RWPE2 (cell line): ENCODE data around the gene CDH16.

Source experiments
- ATAC-seq: fragments of 200-7000 bp; cut with Tn5 transposase; 3 replicates; pipeline ENCODE4 v1.9.1; 2021; ENCODE audit warnings: low read depth
- DNase-seq: peaks from one replicate; pipeline ENCODE4 v3.0.0-alpha.2; 2020; ENCODE audit warnings: low spot score
- H3K27ac ChIP-seq: fragments of 450-650 bp; 2 replicates; pipeline ENCODE4 v1.5.1; 2017; ENCODE audit warnings: mild to moderate bottlenecking; ENCODE audit not compliant: poor library complexity, severe bottlenecking
- H3K27me3 ChIP-seq: fragments of 250-450 bp; sonication (Bioruptor Pico); 2 replicates; pipeline ENCODE4 v1.5.1; 2021; ENCODE audit warnings: mild to moderate bottlenecking, moderate library complexity; ENCODE audit not compliant: insufficient read depth, poor library complexity, severe bottlenecking
- H3K36me3 ChIP-seq: fragments of 250-450 bp; sonication (Bioruptor Pico); 2 replicates; pipeline ENCODE4 v1.5.1; 2020; ENCODE audit warnings: low read depth, mild to moderate bottlenecking, moderate library complexity
- H3K4me1 ChIP-seq: fragments of 250-450 bp; sonication (Bioruptor Pico); 2 replicates; pipeline ENCODE4 v1.5.1; 2021; ENCODE audit warnings: mild to moderate bottlenecking, moderate library complexity; ENCODE audit not compliant: insufficient read depth, poor library complexity, severe bottlenecking
- H3K4me3 ChIP-seq: fragments of 250-450 bp; sonication (Bioruptor Pico); 2 replicates; pipeline ENCODE4 v1.5.1; 2021; ENCODE audit warnings: mild to moderate bottlenecking, moderate library complexity; ENCODE audit not compliant: severe bottlenecking
- H3K9me3 ChIP-seq: fragments of 250-450 bp; sonication (Bioruptor Pico); 2 replicates; pipeline ENCODE4 v1.5.1; 2021; ENCODE audit warnings: mild to moderate bottlenecking, moderate library complexity; ENCODE audit not compliant: severe bottlenecking
- TF ChIP-seq, protein P1 (sequence below): fragments of 450-650 bp; IDR thresholded peaks from one replicate; pipeline ENCODE4 v1.5.1; 2017; ENCODE audit warnings: mild to moderate bottlenecking, moderate library complexity; ENCODE audit not compliant: poor library complexity, severe bottlenecking

Gene CDH16

DNA sequence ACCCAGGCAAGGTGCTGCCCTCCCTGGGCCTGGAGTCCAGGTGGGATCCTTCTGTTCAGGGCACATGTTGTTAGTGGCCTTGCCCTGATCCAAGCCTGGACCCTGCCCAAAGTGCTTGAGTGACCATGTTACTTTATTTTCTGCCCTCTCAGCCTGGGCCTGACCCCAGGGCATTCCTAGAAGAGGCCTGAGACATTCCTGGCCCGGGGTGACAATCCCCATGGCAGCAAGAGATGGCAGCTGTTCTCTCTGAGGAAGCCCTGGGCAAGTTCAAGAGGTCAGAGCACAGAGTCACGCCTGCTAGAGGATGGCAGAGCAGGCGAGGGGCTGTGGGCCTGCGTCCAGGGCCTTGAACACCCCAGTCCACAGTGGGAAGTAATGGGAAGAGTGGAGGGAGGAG, 5.0 kb downstream of the CDH16 start:
- H3K36me3 ChIP-seq = no peaks in the 10 kb centered on the region
- no peak overlapping the region for H3K27ac ChIP-seq
- ATAC-seq = no peak
- no peaks in the 10 kb centered on the region for H3K9me3 ChIP-seq
- no peak for DNase-seq
- H3K4me3 ChIP-seq = no peak overlapping the region
- TF ChIP-seq, protein P1, sequence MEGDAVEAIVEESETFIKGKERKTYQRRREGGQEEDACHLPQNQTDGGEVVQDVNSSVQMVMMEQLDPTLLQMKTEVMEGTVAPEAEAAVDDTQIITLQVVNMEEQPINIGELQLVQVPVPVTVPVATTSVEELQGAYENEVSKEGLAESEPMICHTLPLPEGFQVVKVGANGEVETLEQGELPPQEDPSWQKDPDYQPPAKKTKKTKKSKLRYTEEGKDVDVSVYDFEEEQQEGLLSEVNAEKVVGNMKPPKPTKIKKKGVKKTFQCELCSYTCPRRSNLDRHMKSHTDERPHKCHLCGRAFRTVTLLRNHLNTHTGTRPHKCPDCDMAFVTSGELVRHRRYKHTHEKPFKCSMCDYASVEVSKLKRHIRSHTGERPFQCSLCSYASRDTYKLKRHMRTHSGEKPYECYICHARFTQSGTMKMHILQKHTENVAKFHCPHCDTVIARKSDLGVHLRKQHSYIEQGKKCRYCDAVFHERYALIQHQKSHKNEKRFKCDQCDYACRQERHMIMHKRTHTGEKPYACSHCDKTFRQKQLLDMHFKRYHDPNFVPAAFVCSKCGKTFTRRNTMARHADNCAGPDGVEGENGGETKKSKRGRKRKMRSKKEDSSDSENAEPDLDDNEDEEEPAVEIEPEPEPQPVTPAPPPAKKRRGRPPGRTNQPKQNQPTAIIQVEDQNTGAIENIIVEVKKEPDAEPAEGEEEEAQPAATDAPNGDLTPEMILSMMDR = no peak
- H3K4me1 ChIP-seq = peaks cover 2% of the 10 kb centered on the region
- H3K27me3 ChIP-seq = no peaks in the 10 kb centered on the region

DNA sequence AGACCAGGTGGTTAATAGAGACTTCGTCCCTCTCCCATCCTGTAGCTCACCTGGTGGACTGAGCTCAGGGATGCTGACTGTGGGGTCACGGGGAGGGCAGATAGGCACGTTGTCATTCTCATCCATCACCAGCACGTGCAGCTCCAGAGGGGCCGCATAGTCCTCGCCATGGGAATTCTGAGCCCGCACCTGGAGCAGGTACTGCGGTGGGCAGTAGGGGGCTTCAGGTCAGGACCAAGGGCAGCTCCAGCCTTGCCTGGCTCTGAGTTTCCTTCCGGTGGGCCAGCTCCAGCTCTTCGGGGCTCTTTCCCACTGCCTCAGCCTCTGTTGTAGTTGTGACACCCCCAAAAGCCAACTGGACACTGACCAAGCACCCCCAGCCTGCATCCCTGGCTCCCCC, 5.6 kb downstream of the CDH16 start:
- TF ChIP-seq, protein P1 = no peak
- H3K27me3 ChIP-seq = no peaks in the 10 kb centered on the region
- no peaks in the 10 kb centered on the region for H3K36me3 ChIP-seq
- peaks cover 2% of the 10 kb centered on the region for H3K4me1 ChIP-seq
- ATAC-seq = no peak
- H3K4me3 ChIP-seq = no peak overlapping the region
- H3K9me3 ChIP-seq = no peaks in the 10 kb centered on the region
- no peak for DNase-seq
- no peak overlapping the region for H3K27ac ChIP-seq

DNA sequence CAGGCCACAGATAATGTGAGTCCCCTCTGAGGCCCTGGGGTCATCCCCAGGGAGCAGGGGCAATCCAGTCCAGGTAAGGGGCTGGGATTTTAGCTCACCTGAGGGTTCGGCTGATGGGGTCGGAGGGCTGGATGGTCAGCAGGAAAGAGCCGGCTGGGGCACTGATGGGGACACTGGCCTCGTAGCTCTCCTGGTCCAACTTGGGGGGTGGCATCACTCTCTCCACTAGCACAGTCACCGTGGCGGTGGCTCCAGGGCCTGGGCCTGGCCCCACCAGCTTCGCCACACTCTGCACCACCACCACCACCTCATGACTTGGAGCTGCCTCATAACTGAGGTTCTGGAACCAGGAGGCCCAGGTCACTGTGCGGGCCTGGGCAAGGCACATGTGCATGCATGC, 6.9 kb downstream of the CDH16 start:
- no peak for DNase-seq
- no peaks in the 10 kb centered on the region for H3K27me3 ChIP-seq
- peaks cover 2% of the 10 kb centered on the region for H3K4me1 ChIP-seq
- TF ChIP-seq, protein P1 = no peak
- no peaks in the 10 kb centered on the region for H3K36me3 ChIP-seq
- H3K4me3 ChIP-seq = no peak overlapping the region
- H3K9me3 ChIP-seq = no peaks in the 10 kb centered on the region
- no peak overlapping the region for H3K27ac ChIP-seq
- ATAC-seq = no peak

DNA sequence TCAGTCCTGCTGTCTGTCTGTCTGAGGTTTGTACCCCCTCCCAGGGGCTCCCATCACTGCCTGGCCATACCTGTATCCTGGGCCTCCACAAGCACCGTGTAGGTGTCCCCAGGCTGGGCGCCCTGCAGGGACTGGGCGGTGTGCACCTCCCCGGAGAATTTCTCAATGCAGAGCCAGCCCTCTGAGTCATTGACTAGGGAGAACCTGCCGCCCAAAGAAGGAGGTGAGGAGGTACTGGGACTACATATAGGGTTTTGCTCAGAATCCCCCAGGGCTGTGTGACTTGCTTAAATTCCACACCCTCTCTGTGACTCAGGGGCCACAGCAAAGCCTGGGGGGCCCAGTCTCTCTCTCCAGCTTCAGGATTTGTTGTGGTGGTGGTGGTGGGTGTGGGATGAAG, 7.6 kb downstream of the CDH16 start:
- no peak overlapping the region for H3K4me3 ChIP-seq
- TF ChIP-seq, protein P1 = no peak
- no peaks in the 10 kb centered on the region for H3K9me3 ChIP-seq
- peak; percentile 70 for ATAC-seq
- H3K27ac ChIP-seq = no peak overlapping the region
- DNase-seq = no peak
- H3K4me1 ChIP-seq = peaks cover 2% of the 10 kb centered on the region
- no peaks in the 10 kb centered on the region for H3K27me3 ChIP-seq
- H3K36me3 ChIP-seq = no peaks in the 10 kb centered on the region

DNA sequence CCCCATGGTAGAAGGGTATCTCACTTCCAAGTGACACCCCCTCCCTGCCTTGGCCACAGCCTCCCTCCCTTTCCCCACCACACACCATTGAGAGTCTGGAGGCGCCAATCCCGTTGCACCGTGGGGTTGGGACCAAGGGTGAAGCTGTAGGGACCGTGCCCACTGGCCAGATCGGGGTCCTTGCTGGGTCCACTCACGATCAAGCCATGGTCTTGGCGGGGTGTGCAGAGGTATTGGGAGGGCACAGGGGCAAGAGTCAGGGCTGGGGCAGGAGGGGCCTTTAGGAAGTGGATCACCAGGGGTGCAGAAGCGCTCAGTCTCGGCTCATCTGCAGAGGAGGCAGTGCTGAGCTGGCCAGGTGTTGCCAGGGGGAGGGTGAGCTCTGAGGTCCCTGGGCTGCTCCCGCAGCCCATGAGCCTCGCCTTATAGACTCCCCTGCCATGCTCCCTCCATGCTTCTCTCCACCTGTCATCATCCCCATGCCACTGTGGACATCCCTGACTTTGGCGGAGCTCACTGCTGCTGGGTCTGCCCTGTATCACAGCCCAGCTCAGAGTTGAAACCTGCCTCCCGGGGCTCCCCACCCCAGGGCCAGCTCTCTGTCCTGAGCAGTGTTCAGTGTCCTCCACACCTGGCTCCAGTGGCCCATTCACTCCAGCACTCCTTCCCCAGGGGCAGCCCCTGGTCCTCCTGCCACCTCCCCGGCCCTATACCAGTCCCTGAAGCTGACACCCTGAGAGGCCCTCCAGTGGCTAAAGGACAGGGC, 8.3 kb downstream of the CDH16 start:
- Histone ChIP-seq H3K4me3 (no peak overlapping the region), H3K36me3 (no peaks in the 10 kb centered on the region), H3K9me3 (no peaks in the 10 kb centered on the region), H3K4me1 (peaks cover 2% of the 10 kb centered on the region), H3K27ac (no peak overlapping the region), H3K27me3 (no peaks in the 10 kb centered on the region)
- DNase-seq = no peak
- TF ChIP-seq, protein P1 = no peak
- no peak for ATAC-seq
